T-helper 2 cell (primary cell): Measurements from ENCODE around the gene RASL10A.

ENCODE experiments used
- DNase-seq, 5 experiments: peaks; one replicate each; pipeline versions ENCODE4 v3.0.0 to v3.0.0-alpha.2; 2012 to 2022

Gene RASL10A

DNA sequence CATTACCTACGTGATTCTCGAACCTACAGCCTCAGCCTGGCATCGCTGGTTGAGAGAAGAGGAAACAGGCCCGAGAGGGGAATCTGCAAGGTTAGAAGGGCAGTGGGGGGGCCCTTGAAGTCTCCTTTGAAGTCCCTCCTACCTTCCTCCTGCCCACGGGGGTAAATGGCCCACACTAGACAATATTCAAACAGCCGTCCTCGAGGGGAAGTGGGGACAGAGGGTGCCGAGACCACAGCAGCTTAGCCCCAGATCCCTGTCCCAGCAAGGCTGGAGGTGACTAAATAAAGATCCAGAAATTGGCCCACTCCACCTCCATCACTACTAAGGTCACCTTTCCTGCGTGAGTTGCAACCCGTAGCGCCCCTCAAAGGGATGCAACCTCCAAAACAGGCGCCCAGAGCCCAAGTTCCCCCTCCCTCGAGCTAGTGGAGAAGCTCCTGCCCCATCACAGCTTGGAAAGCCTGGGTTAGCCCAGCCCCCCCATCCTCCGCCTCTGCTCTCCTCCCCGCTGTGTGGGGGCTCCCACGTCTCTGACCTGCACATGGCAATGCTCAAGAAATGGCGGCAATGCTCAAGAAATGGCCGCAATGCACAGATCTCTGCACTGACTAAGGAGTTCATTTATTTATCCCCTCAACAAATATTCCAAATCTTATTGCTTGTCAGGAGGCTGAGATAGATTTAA, 788 bp upstream of the RASL10A start:
- no peak for DNase-seq

- DNase-seq = no peak
These were observed 786 bp downstream of the RASL10A start for GRCh38 chr22:29314537-29315285.

GRCh38 chr22:29313576-29314466, 1.7 kb downstream of the RASL10A start:
- DNase-seq = no peak

DNA sequence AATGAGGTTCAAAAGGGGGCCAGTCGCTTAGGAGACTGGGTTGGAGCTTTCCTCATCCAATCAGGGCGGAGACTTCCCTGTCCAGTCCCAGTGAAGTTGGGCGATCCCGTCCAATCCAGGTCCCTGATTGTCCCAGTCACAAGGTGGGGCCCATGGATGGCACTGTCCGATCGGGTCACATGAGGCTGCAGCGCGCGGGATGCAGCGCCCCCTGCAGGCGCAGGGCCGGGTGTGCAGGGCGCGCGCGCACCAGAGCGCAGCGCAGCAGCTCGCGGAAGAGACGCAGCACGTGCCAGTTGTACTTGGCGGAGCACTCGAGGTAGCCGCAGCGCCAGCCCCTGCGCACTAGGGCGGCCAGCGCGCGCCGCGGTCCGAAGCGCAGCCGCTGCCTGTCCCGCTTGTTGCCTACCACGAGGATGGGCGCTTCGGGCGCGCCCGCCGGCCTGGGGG, 2.3 kb downstream of the RASL10A start:
- peak in 1 of 5 experiments; percentile 65 for DNase-seq

- DNase-seq = no peak
These were observed 3.0 kb downstream of the RASL10A start for GRCh38 chr22:29312218-29313125.

DNA sequence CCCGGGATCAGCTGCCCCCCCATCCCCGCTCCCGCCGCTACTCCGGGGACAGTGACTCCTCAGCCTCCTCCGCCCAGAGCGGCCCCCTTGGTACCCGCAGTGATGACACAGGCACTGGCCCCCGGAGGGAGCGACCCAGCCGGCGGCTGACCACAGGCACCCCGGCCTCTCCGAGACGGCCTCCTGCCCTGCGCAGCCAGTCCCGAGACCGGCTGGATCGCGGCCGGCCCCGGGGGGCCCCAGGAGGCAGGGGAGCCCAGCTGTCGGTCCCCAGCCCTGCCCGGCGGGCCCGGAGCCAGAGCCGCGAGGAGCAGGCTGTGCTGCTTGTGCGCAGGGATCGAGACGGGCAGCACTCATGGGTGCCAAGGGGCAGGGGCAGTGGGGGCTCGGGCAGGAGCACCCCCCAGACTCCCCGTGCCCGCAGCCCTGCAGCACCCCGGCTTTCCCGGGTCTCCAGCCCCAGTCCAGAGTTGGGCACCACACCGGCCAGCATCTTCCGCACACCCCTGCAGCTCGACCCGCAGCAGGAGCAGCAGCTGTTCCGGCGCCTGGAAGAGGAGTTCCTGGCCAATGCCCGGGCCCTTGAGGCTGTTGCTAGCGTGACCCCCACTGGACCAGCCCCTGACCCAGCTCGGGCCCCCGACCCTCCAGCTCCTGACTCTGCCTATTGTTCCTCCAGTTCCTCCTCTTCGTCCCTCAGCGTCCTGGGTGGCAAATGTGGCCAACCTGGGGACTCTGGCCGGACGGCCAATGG, 3.9 kb downstream of the RASL10A start:
- DNase-seq = no peak

DNA sequence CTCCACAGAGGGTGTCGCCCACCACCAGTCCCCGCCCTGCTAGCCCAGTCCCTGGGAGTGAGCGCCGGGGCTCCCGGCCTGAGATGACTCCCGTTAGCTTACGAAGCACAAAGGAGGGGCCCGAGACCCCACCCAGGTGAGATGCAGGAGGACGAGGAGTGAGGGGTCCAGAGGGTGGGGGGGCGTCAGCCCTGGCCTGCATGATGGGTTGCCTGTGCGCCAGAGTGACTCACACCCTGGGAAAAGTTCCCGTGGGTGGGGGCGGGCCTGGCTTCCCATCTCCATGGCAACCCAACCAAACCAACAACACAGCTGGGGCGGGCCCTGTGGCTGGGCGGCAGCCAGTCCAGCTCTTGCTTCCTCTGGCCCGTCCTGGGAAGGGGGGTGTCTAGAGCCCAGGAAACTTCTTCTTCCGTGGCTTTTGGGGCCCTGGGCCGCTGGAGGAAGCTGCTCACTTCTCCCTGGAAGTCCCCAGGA, 4.6 kb downstream of the RASL10A start:
- DNase-seq = peak in 4 of 5 experiments; percentile 14 to 43 (median 24)

GRCh38 chr22:29310065-29310862, 5.2 kb downstream of the RASL10A start:
- DNase-seq = no peak

GRCh38 chr22:29309332-29310064, 6.0 kb downstream of the RASL10A start:
- DNase-seq = no peak

DNA sequence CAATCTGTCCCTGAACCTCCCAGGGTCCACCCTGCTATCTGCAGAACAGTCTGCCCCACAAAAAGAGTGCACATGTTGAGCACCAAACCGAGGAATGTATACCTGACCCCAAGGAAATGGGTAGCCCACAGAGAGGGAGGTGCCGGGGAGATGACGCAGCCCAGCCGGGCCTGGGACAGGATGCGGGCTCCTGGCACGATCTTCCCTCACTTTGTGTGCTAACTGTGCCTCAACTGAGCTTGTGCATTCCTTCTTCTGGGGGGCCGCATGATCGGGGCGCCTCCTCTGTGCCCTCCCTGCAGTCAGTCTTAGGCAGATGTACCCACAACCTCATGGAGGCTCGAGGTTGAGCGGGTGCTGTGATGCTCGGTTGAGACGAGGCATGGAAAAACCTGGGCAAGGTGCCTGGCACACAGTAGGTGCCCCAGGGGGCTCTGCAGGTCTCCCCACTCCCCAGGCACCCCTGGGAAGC, 6.7 kb downstream of the RASL10A start:
- peak in 2 of 5 experiments; percentile 38 to 89 for DNase-seq

DNA sequence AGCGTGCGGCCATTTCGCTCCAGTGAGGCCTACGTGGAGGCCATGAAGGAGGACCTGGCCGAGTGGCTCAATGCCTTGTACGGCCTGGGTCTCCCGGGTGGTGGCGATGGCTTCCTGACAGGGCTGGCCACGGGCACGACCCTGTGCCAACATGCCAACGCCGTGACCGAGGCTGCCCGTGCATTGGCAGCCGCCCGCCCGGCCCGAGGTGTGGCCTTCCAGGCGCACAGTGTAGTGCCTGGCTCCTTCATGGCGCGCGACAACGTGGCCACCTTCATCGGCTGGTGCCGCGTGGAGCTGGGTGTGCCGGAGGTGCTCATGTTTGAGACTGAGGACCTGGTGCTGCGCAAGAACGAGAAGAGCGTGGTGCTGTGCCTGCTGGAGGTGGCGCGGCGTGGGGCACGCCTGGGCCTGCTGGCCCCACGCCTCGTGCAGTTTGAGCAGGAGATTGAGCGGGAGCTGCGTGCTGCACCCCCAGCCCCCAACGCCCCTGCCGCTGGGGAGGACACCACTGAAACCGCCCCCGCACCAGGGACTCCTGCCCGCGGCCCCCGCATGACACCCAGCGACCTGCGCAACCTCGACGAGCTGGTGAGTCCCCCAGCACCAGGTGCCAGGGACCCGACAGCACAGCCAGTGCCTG, 7.2 kb downstream of the RASL10A start:
- DNase-seq = no peak

DNA sequence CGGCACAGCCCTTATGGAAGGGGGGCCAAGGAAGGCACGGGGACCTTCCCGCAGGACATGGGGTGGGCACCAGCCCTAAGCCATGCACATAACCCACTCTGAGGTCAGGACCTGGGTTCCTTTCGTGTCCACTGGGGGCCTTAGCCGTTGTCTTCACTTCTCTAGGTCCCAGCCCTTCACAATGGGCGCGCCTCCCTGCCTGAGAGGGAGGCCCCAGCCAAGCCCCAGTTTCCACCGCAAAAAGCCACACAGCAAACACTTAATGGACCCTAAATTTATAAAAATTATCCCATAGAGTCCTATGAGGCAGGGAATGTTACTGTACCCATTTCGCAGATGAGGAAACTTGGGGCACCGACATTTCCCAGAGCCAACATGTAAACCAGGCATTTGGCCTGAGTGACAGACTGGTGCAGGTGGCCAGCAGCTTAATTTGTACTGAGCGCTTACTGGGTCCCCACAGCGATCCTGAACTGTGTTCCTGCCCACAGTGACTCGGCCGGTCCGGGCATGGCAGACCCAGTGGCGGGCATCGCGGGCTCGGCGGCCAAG, 7.8 kb downstream of the RASL10A start:
- DNase-seq = no peak

DNA sequence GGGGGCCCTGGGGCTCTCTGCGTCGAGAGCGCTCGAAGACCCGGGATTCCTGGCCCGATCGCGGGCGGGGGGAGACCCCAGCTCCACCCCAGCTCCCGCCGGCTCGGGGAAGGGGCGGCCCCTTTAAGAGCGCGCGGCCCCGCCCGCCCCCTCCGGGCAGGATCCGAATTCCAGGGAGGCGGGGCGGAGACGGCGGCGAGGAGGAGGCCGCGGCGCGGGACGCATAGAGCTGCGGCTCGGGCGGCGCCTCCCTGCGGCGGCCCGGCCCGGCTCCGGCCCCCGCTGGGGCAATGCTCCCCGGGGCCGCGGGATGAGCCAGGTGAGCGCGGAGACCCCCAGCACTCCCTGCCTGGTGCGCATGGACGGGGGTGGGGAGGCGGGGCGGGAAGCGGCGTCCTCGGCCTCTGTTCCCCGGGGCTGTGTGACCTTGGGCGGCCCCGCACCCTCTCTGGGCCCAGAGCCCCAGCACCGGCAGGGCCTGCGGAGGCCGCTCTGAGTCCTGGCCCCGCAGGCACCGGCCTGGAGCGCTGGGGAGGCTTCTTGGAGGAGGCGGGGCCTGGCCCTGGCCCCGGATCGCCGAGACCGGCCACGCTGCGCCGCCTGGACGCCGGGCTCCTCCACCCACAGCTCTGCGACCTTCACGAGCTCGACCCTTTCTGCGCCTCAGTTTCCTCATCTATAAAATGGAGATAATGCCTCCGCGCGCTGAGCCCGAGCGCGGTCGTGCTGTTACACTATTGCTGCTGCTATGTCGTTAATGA, 8.5 kb downstream of the RASL10A start:
- peak in 3 of 5 experiments; percentile 29 to 41 (median 30) for DNase-seq

- peak in 3 of 5 experiments; percentile 24 to 66 (median 25) for DNase-seq
These were observed 9.2 kb downstream of the RASL10A start, which contains the start of gene GAS2L1 for GRCh38 chr22:29306175-29306834. Gene GAS2L1, plus strand, starts transcription at chr22:29306650. Its CDS starts 1,456 bp downstream, at chr22:29308106.

- DNase-seq = no peak
These were observed 9.7 kb downstream of the RASL10A start for GRCh38 chr22:29305836-29306174.

GRCh38 chr22:29302681-29303465, 12.6 kb downstream of the RASL10A start:
- no peak for DNase-seq
